Measurements from ENCODE around the gene NLGN1. TPM values are rescaled to one million over a fixed set of nuclear protein-coding genes. Genes with fewer than 3 reads are reported as not detected.

The NLGN1 gene
- polyA plus RNA-seq, 4 donors, result 0.92 to 1.8 TPM; not detected in 2

DNA sequence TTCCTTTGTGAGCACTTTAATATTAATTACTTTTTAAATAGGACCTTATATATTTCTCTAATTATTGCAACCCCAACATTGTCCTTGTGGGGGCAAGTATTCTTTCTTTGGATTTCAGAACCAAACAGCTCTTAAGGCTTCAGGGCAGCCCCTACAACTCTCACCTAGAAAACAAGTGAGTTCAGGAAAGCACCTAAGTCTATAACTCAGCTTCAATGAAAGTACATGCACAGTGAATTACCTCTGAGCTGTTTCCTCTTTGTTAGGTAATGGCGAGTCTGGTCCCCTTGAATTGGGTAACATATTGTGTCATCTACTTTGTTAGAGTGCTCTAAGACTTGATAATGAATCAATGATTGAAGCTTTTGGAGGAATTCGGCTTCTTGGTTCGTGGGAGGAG, 545.7 kb downstream of the NLGN1 start:
- DNase-seq, result no peak
- no peak for FAIRE-seq
- WGBS, 3 donors, result 55 to 64% (median 59%) methylated on average over 3 of the region's 3 CpGs
- no peaks in the 10 kb centered on the region for H3K9me3 ChIP-seq (ENCODE audit: control insufficient read depth in 2 of 2, insufficient read depth in 1 of 2, low read depth in 1 of 2, low read length in 1 of 2)
- no peaks in the 10 kb centered on the region for H3K36me3 ChIP-seq (ENCODE audit: control insufficient read depth in 3 of 3, insufficient read depth in 2 of 3, low read depth in 1 of 3, low read length in 3 of 3)
- H3K27me3 ChIP-seq (ENCODE audit: control insufficient read depth in 3 of 3, insufficient read depth in 3 of 3, low read length in 3 of 3), result no peaks in the 10 kb centered on the region
- peaks cover 0 to 3% (median 0%) of the 10 kb centered on the region in 3 donors for H3K4me1 ChIP-seq (ENCODE audit: control insufficient read depth in 3 of 3, insufficient read depth in 2 of 3, low read depth in 1 of 3, low read length in 2 of 3)
- no peak overlapping the region for H3K27ac ChIP-seq (ENCODE audit: low read depth in 1 of 3, low read length in 2 of 3)
- no peak overlapping the region for H3K4me3 ChIP-seq (ENCODE audit: low read depth in 1 of 3, low read length in 3 of 3)

DNA sequence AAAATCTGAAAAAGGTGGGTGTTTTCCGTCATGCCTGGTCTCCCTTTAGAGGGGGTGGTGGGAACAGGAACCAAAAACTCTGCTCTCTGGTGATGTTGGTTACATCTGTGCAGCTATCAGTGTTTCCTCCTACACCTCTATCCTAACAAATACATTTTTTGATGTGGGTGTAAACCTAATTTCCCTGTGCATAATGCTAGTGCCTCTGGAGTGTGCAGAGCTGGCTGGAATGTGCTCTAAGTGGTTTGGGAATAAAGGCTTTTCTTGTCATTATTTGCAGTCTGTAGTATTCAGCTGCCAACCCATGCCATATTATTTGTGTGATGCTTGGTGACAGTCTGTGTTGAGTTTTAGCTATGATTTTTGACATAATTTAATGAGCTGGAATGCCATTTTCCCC, 547.6 kb downstream of the NLGN1 start:
- no peak for DNase-seq
- FAIRE-seq, result no peak
- H3K27ac ChIP-seq (ENCODE audit: low read depth in 1 of 3, low read length in 2 of 3), result no peak overlapping the region
- H3K4me3 ChIP-seq (ENCODE audit: low read depth in 1 of 3, low read length in 3 of 3), result no peak overlapping the region
- H3K4me1 ChIP-seq (ENCODE audit: control insufficient read depth in 3 of 3, insufficient read depth in 2 of 3, low read depth in 1 of 3, low read length in 2 of 3), result peaks cover 0 to 3% (median 0%) of the 10 kb centered on the region in 3 donors
- H3K9me3 ChIP-seq (ENCODE audit: control insufficient read depth in 2 of 2, insufficient read depth in 1 of 2, low read depth in 1 of 2, low read length in 1 of 2), result no peaks in the 10 kb centered on the region
- H3K36me3 ChIP-seq (ENCODE audit: control insufficient read depth in 3 of 3, insufficient read depth in 2 of 3, low read depth in 1 of 3, low read length in 3 of 3), result no peaks in the 10 kb centered on the region
- no peaks in the 10 kb centered on the region for H3K27me3 ChIP-seq (ENCODE audit: control insufficient read depth in 3 of 3, insufficient read depth in 3 of 3, low read length in 3 of 3)
- 70 to 79% (median 77%) methylated on average over 1 of the region's 1 CpG for WGBS, 3 donors

DNA sequence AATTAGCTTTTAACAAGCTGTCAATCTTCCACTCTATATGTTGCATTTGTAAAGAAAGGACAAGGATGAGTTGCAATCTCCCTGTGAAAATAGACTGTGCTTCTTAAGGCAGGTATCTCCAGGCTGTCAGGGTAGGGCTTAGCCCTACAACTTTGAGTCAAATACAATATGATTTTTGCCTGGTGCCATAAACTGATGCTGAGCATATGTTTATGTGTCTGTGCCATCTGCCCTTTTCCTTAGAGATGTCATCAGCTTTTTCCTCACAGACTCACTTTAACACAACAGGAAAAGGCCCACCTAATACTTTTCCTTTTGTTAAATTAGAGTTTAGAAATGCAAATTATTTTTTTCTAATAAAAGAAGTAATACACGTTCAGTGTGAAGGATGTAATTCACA, 548.3 kb downstream of the NLGN1 start:
- Histone ChIP-seq H3K4me3 (ENCODE audit: low read depth in 1 of 3, low read length in 3 of 3) (no peak overlapping the region), H3K36me3 (ENCODE audit: control insufficient read depth in 3 of 3, insufficient read depth in 2 of 3, low read depth in 1 of 3, low read length in 3 of 3) (no peaks in the 10 kb centered on the region), H3K4me1 (ENCODE audit: control insufficient read depth in 3 of 3, insufficient read depth in 2 of 3, low read depth in 1 of 3, low read length in 2 of 3) (peaks cover 0 to 3% (median 0%) of the 10 kb centered on the region in 3 donors), H3K9me3 (ENCODE audit: control insufficient read depth in 2 of 2, insufficient read depth in 1 of 2, low read depth in 1 of 2, low read length in 1 of 2) (no peaks in the 10 kb centered on the region), H3K27ac (ENCODE audit: low read depth in 1 of 3, low read length in 2 of 3) (no peak overlapping the region), H3K27me3 (ENCODE audit: control insufficient read depth in 3 of 3, insufficient read depth in 3 of 3, low read length in 3 of 3) (no peaks in the 10 kb centered on the region)
- 71 to 76% (median 73%) methylated on average over 1 of the region's 1 CpG for whole genome bisulfite sequencing, 3 donors
- FAIRE-seq, result no peak
- DNase-seq, result no peak

DNA sequence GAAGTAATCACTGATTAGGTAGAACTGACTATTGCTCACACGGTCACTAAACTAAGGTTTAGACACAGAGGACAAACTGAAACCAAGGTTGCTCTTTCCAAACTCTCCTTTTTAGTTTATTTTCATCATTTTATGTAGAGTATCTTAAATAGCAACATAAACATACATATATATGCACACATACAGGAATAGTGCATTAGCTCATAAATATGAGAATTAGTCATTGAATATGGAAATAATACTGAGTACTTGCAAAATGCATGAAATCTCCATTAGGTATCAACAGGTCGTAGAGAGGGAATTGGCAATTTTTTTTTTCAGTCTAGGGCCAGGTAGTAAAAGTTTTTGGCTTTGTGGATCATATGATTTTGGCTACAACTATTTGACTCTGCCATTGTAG, 557.1 kb downstream of the NLGN1 start:
- peaks cover 0 to 14% of the 10 kb centered on the region in 2 donors for H3K9me3 ChIP-seq (ENCODE audit: control insufficient read depth in 2 of 2, insufficient read depth in 1 of 2, low read depth in 1 of 2, low read length in 1 of 2)
- H3K27me3 ChIP-seq (ENCODE audit: control insufficient read depth in 3 of 3, insufficient read depth in 3 of 3, low read length in 3 of 3), result no peaks in the 10 kb centered on the region
- FAIRE-seq (no peak), DNase-seq (no peak)
- 64 to 76% (median 70%) methylated on average over 2 of the region's 2 CpGs for WGBS, 3 donors
- no peaks in the 10 kb centered on the region for H3K4me1 ChIP-seq (ENCODE audit: control insufficient read depth in 3 of 3, insufficient read depth in 2 of 3, low read depth in 1 of 3, low read length in 2 of 3)
- H3K4me3 ChIP-seq (ENCODE audit: low read depth in 1 of 3, low read length in 3 of 3), result no peak overlapping the region
- no peaks in the 10 kb centered on the region for H3K36me3 ChIP-seq (ENCODE audit: control insufficient read depth in 3 of 3, insufficient read depth in 2 of 3, low read depth in 1 of 3, low read length in 3 of 3)
- no peak overlapping the region for H3K27ac ChIP-seq (ENCODE audit: low read depth in 1 of 3, low read length in 2 of 3)

DNA sequence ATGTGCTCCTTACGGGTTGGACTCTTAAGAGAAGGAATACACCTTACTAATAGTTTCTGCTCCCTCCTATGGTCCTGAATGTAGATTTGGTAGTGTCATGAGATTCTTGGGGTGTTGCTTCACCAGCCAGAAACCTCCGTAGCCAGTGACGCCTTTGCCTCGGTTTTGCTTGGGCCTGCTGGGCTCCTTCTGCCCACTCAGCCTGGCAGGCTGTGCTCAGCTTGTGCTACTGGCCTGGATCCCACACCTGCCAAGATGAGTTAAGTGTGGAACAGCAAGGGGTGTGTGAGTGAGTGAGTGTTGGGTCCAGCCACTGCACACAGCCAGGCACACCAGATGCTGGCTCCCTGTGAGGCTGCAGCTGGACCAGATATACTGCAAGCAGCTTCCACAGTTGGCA, 560.1 kb downstream of the NLGN1 start:
- whole genome bisulfite sequencing, 3 donors, result 84 to 91% (median 90%) methylated on average over 4 of the region's 4 CpGs
- no peak overlapping the region for H3K4me3 ChIP-seq (ENCODE audit: low read depth in 1 of 3, low read length in 3 of 3)
- no peak overlapping the region for H3K27ac ChIP-seq (ENCODE audit: low read depth in 1 of 3, low read length in 2 of 3)
- H3K9me3 ChIP-seq (ENCODE audit: control insufficient read depth in 2 of 2, insufficient read depth in 1 of 2, low read depth in 1 of 2, low read length in 1 of 2), result peaks cover 0 to 14% of the 10 kb centered on the region in 2 donors
- H3K4me1 ChIP-seq (ENCODE audit: control insufficient read depth in 3 of 3, insufficient read depth in 2 of 3, low read depth in 1 of 3, low read length in 2 of 3), result no peaks in the 10 kb centered on the region
- H3K27me3 ChIP-seq (ENCODE audit: control insufficient read depth in 3 of 3, insufficient read depth in 3 of 3, low read length in 3 of 3), result no peaks in the 10 kb centered on the region
- DNase-seq (no peak), FAIRE-seq (no peak)
- H3K36me3 ChIP-seq (ENCODE audit: control insufficient read depth in 3 of 3, insufficient read depth in 2 of 3, low read depth in 1 of 3, low read length in 3 of 3), result no peaks in the 10 kb centered on the region

DNA sequence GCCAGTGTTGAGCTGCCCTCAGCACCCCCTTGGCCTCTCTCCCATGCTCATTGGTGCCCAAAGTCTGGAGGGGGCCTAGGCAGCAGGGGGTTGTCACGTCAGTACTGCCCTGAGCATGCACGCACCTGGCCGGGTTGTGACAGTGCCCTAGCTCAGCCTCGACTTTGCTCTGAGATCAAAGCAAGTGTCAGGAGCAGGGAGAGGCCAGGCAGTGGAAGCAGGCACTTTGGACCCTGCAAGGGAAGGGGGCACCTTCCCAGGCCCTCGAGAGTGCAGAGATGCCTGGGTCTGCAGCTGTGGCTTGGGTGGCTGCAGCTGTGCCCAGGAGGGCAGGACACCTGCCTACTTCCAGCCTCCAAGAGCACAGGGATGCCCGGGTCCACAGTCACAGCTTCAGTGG, 561.3 kb downstream of the NLGN1 start:
- 57 to 81% (median 62%) methylated on average over 6 of the region's 6 CpGs for WGBS, 3 donors
- Histone ChIP-seq H3K9me3 (ENCODE audit: control insufficient read depth in 2 of 2, insufficient read depth in 1 of 2, low read depth in 1 of 2, low read length in 1 of 2) (peaks cover 0 to 14% of the 10 kb centered on the region in 2 donors), H3K27ac (ENCODE audit: low read depth in 1 of 3, low read length in 2 of 3) (no peak overlapping the region), H3K4me3 (ENCODE audit: low read depth in 1 of 3, low read length in 3 of 3) (no peak overlapping the region), H3K4me1 (ENCODE audit: control insufficient read depth in 3 of 3, insufficient read depth in 2 of 3, low read depth in 1 of 3, low read length in 2 of 3) (no peaks in the 10 kb centered on the region), H3K36me3 (ENCODE audit: control insufficient read depth in 3 of 3, insufficient read depth in 2 of 3, low read depth in 1 of 3, low read length in 3 of 3) (no peaks in the 10 kb centered on the region), H3K27me3 (ENCODE audit: control insufficient read depth in 3 of 3, insufficient read depth in 3 of 3, low read length in 3 of 3) (no peaks in the 10 kb centered on the region)
- FAIRE-seq, result no peak
- no peak for DNase-seq

DNA sequence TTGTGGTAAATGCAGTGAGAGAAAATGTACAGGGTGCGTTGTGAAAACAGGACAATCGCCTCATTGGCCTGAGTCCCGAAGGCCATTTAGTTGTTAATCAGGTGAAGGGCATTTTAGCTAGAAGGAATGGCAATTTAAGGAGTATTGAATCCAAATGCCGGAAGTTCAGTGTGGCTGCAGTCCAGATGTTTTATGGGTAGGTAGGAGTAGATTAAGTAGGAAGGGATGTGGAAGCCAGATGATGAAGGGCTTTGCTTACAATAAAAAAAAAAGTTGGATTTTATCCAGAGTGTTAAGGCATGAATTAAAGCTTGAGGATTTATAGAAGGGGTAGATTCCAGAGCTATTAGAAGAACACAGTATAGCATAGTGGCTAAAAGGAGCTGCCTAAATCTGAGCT, 572.7 kb downstream of the NLGN1 start:
- DNase-seq, result no peak
- no peak for FAIRE-seq
- Histone ChIP-seq H3K4me1 (ENCODE audit: control insufficient read depth in 3 of 3, insufficient read depth in 2 of 3, low read depth in 1 of 3, low read length in 2 of 3) (no peaks in the 10 kb centered on the region), H3K27me3 (ENCODE audit: control insufficient read depth in 3 of 3, insufficient read depth in 3 of 3, low read length in 3 of 3) (no peaks in the 10 kb centered on the region), H3K9me3 (ENCODE audit: control insufficient read depth in 2 of 2, insufficient read depth in 1 of 2, low read depth in 1 of 2, low read length in 1 of 2) (no peaks in the 10 kb centered on the region), H3K36me3 (ENCODE audit: control insufficient read depth in 3 of 3, insufficient read depth in 2 of 3, low read depth in 1 of 3, low read length in 3 of 3) (no peaks in the 10 kb centered on the region), H3K27ac (ENCODE audit: low read depth in 1 of 3, low read length in 2 of 3) (no peak overlapping the region), H3K4me3 (ENCODE audit: low read depth in 1 of 3, low read length in 3 of 3) (no peak overlapping the region)
- 82 to 88% (median 86%) methylated on average over 4 of the region's 4 CpGs for WGBS, 3 donors

DNA sequence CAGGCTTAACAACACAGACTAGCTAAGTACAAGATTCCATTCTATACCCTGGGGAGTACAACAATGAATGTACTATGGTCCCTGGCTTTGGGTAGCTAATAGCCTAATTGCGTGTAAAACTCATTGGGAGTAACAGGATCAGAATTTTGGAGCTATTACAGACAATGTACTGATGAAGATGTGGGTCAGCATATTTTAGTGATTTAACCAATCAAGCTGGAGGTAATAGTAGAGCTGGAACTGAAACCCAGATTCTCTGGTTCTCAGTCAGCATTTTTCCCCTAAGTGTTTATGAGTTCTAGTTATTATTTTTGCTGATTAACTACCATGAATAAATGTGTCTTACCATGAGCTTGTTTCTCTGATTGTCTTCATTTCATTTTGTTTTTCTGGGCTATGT, 578.7 kb downstream of the NLGN1 start:
- no peaks in the 10 kb centered on the region for H3K4me1 ChIP-seq (ENCODE audit: control insufficient read depth in 3 of 3, insufficient read depth in 2 of 3, low read depth in 1 of 3, low read length in 2 of 3)
- 80 to 98% (median 85%) methylated on average over 1 of the region's 1 CpG for WGBS, 3 donors
- H3K36me3 ChIP-seq (ENCODE audit: control insufficient read depth in 3 of 3, insufficient read depth in 2 of 3, low read depth in 1 of 3, low read length in 3 of 3), result no peaks in the 10 kb centered on the region
- FAIRE-seq (no peak), DNase-seq (no peak)
- no peaks in the 10 kb centered on the region for H3K27me3 ChIP-seq (ENCODE audit: control insufficient read depth in 3 of 3, insufficient read depth in 3 of 3, low read length in 3 of 3)
- no peaks in the 10 kb centered on the region for H3K9me3 ChIP-seq (ENCODE audit: control insufficient read depth in 2 of 2, insufficient read depth in 1 of 2, low read depth in 1 of 2, low read length in 1 of 2)
- no peak overlapping the region for H3K27ac ChIP-seq (ENCODE audit: low read depth in 1 of 3, low read length in 2 of 3)
- H3K4me3 ChIP-seq (ENCODE audit: low read depth in 1 of 3, low read length in 3 of 3), result no peak overlapping the region

DNA sequence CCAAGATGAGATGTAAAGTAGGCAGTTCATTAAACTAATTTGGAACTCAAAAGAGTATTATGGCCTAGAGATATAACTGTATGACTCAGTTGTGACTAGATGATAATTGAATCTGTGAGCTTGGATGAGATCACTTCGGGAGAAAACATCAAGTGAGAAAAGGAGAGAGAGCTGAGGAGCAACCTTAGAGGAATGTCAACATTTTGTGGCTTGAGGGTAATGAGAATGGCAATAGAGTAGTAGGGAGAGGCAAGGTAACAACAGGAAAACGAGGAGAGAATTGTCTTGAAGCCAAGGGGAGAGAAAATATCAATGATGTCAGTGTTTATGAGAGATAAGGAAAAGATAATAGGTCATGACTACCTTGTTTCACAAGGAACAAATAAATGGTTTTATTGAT, 580.2 kb downstream of the NLGN1 start:
- H3K36me3 ChIP-seq (ENCODE audit: control insufficient read depth in 3 of 3, insufficient read depth in 2 of 3, low read depth in 1 of 3, low read length in 3 of 3), result no peaks in the 10 kb centered on the region
- H3K4me1 ChIP-seq (ENCODE audit: control insufficient read depth in 3 of 3, insufficient read depth in 2 of 3, low read depth in 1 of 3, low read length in 2 of 3), result no peaks in the 10 kb centered on the region
- H3K27ac ChIP-seq (ENCODE audit: low read depth in 1 of 3, low read length in 2 of 3), result no peak overlapping the region
- no peak overlapping the region for H3K4me3 ChIP-seq (ENCODE audit: low read depth in 1 of 3, low read length in 3 of 3)
- DNase-seq (no peak), FAIRE-seq (no peak)
- H3K27me3 ChIP-seq (ENCODE audit: control insufficient read depth in 3 of 3, insufficient read depth in 3 of 3, low read length in 3 of 3), result no peaks in the 10 kb centered on the region
- WGBS, 3 donors, result 27 to 55% (median 27%) methylated on average over 2 of the region's 2 CpGs
- no peaks in the 10 kb centered on the region for H3K9me3 ChIP-seq (ENCODE audit: control insufficient read depth in 2 of 2, insufficient read depth in 1 of 2, low read depth in 1 of 2, low read length in 1 of 2)
